H1 (cell line): ENCODE measurements around the gene CHD1. TPM values are rescaled to one million over a fixed set of nuclear protein-coding genes. Genes with fewer than 3 reads are reported as not detected.

Experiments used
- RAD21 ChIP-seq, 2 experiments: IDR thresholded peaks in 1 of 2; conservative IDR thresholded peaks in 1 of 2; 2 replicates each; pipeline ENCODE4 v1.6.1; 2011; ENCODE audit warnings: low read depth in 2 of 2, low read length in 2 of 2, improper control_type of control experiment in 1 of 2, inconsistent platforms in 1 of 2, mild to moderate bottlenecking in 1 of 2, moderate library complexity in 1 of 2
- SUZ12 ChIP-seq: fragments of 200-600 bp; sonication (generic); IDR thresholded peaks from 2 replicates; pipeline ENCODE4 v1.6.1; 2012; ENCODE audit warnings: mild to moderate bottlenecking, inconsistent platforms, low read length, moderate library complexity, mixed read lengths
- polyA plus RNA-seq, 7 experiments: library from polyadenylated mRNA; depleted of rRNA in 3 of 7; stranded (reverse) in 5 of 7; unstranded in 2 of 7; fragments of >200 nt in 5 of 7; fragments of 200-250 nt in 2 of 7; gene quantifications; 1 replicate in 5 of 7; 2 replicates in 1 of 7; 4 replicates in 1 of 7; pipeline versions ENCODE4 v1.2.1 to v1.2.3, GENCODE V29; 2011 to 2013; ENCODE audit warnings: missing spikeins in 2 of 7, mixed read lengths in 2 of 7
- total RNA-seq: library from RNA; stranded (reverse); fragmentation: NEBNext Ultra II Directional; extraction: Animal tissue kit (Norgen Biotek cat#: 25700); gene quantifications from 2 replicates; pipeline ENCODE4 v1.2.1, GENCODE V29; 2021

Gene CHD1
- total and polyA plus RNA-seq, 2 of the 8 experiments (the other 6 are each of a cell fraction or from before 2014, with no cell fraction given), result 15.6 to 53.0 TPM

GRCh38 chr5:98905857-98906688, 22.7 kb downstream of the CHD1 start (continued):
- peak in 1 of 2 experiments; percentile 77 for TF ChIP-seq RAD21 (IDR thresholded peaks at IDR 0.05 in 1 of 2, conservative IDR thresholded peaks at IDR 0.05 in 1 of 2; ENCODE audit: low read depth in 2 of 2, low read length in 2 of 2)
- no peak for TF ChIP-seq SUZ12
